SK-N-SH treated with all-trans-retinoic acid at 6 μM for 48 hours (cell line): Measurements from ENCODE around the gene ARHGAP12.

Source experiments
- ESRRG ChIP-seq: fragments of 250-450 bp; sonication (Bioruptor Pico); IDR thresholded peaks from 2 replicates; pipeline ENCODE4 v1.6.1; 2021; ENCODE audit warnings: mild to moderate bottlenecking
- ISL1 ChIP-seq: fragments of 250-450 bp; sonication (Bioruptor Pico); IDR thresholded peaks from 2 replicates; pipeline ENCODE4 v2.1.2; 2022; ENCODE audit warnings: mild to moderate bottlenecking, moderate library complexity
- TF ChIP-seq, protein P1 (sequence below): fragments of 250-450 bp; sonication (Bioruptor Pico); IDR thresholded peaks from 2 replicates; pipeline ENCODE4 v1.8.0; 2020; ENCODE audit warnings: mild to moderate bottlenecking, moderate library complexity, borderline replicate concordance

DNA sequence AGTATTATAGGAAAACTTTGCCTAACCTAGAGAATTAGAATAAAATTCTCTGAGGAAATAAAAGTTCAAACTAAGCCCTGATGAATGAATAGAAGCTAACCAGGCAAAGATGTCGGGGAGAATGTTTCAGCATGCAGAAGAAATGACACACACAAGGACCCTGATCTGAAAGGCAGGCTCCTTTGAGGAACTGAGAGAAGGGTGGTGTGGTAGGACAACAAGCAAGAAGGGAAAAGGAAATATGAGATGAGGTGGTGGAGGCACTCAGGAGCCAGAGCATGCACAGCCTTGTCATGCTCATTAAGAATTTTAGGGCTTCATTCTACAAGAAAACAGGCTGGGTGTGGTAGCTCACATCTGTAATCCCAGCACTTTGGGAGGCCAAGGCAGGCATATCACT is 90.6 kb downstream of the ARHGAP12 start:
- TF ChIP-seq, protein P1, sequence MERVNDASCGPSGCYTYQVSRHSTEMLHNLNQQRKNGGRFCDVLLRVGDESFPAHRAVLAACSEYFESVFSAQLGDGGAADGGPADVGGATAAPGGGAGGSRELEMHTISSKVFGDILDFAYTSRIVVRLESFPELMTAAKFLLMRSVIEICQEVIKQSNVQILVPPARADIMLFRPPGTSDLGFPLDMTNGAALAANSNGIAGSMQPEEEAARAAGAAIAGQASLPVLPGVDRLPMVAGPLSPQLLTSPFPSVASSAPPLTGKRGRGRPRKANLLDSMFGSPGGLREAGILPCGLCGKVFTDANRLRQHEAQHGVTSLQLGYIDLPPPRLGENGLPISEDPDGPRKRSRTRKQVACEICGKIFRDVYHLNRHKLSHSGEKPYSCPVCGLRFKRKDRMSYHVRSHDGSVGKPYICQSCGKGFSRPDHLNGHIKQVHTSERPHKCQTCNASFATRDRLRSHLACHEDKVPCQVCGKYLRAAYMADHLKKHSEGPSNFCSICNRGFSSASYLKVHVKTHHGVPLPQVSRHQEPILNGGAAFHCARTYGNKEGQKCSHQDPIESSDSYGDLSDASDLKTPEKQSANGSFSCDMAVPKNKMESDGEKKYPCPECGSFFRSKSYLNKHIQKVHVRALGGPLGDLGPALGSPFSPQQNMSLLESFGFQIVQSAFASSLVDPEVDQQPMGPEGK (CRISPR knock-in tag), result no peak
- TF ChIP-seq ISL1 (CRISPR knock-in tag), result no peak
- TF ChIP-seq ESRRG, result no peak
